NCI-H774 (cell line): Measurements from ENCODE around the gene LAPTM4A.
A peak's percentile ranks its signal among the peaks of the same experiment; 100 is the strongest.
"Not testable (repeated sequence)": the region's sequence is repeated elsewhere in the genome, so short reads cannot be mapped to it uniquely, and the experiment has no call there.

Experiments used
- DNase-seq: peaks from one replicate; lab custom pipeline; 2025; lab: John Stamatoyannopoulos, UW

The LAPTM4A gene

DNA sequence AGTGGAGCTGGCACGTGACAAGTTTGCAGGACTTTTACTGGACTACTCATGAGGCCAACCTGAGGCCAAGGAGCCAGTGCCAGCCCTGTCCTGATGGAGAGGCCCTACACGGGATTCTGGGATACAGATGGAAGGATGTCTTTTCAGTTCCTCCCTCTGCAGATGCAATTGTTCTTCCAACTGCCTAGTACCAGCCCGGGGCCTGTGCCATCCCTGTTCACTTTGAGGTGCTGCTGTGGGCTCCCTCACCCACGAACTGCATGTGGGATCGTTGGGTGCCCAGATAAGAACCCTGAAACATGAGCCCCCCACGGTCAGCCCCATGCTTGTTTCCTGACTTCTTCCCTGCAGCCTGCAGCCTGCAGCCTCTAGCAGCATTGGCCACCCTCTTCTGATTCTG is 25.3 kb upstream of the LAPTM4A start:
- no peak for DNase-seq

DNA sequence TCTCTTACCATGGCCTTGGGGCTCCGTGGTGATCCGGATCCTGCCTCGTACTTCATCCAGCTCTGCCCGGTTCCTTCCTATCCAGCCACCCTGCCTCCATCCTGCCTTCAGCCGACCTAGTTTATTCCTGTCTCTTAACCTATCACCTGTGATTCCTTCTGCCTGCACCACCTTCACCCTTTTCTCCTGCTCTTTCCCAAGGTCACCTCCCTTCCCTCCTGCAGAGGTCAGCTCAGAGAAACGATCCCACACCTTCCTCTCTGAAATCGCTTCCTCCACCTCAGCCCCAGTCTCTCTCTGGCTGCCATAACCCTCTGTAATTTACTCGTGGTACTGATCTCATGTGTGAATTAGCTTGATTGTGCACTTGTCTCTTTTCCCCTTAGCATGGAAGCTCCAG is 23.5 kb upstream of the LAPTM4A start:
- DNase-seq = no peak

DNA sequence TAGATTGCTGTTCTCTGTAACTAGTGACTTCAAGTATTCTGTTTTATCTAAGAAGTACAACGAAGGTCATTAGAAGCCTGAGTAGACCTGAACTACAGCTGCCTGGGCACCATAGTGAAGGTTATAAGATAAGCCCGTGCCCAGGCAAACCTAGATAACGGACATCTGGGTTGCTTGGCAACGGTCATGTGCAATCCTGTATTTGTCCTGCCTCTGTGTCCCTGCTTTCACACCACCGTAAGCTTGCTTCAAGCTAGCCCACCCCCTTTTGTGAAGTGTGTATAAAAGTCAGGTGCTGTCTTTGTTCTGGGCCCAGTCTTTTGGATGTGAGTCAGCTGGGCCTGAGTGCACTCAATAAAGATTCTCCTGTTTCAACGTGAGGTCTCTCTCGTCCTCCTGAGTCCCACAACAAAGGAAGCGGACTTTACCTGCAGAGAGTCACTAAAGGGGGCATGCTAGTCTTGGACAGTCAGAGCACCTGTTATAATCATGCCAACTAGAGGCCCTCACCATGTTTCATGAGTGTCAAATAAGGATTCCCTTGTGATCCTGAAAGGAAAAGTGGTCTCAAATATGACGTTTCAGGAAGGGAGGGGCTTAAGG is 22.7 kb upstream of the LAPTM4A start:
- not testable (repeated sequence) for DNase-seq

DNA sequence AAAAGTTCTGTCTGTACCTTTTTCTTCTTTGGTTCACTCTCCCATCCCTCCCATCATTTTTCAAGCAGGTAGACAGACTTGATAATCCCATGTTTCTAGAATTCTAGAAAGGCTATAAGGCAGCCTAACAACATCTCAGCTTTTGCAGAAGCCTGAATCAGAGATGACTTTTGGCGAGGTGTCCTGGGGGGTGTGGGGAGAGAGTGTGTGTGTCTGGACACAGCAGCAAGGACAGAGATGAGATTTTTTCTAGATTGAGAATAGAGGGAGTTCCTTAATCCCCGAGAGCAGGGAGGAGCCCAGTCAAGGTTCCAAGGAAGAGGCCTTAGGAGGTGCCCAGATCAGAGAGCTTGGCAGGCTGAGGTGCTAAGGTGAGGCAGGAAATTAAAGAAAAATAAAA is 22.0 kb upstream of the LAPTM4A start:
- no peak for DNase-seq

DNA sequence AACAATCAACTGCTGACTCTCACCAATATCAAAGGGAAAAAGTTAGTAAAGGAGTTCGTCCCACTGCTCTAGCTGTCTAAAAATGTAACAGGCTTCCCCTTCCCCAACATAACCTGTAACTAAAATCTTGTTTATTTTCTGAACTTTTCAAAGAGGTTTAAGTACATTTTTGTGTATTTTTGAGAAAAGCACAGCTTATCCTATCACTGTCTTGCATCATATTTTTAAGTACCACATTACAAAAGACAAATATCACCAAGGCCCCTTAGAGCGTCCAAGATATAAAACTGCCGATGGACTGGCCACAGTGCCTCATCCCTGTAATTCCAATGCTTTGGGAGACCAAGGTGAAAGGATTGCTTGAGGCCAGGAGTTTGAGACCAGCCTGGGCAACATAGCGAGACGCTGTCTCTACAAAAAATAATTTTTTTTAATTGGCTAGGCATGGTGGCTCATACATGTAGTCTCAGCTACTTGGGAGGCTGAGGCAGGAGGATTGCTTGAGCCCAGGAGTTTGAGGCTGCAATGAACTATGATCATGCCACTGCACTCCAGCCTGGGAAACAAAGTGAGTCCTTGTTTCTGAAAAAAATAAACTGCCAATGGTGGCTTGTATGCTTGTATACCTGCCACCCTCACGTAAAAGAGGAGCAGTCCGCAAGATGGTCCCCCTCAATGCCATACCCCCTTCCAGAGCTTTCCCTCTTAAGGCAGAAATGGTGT is 21.2 kb upstream of the LAPTM4A start:
- DNase-seq = no peak

DNA sequence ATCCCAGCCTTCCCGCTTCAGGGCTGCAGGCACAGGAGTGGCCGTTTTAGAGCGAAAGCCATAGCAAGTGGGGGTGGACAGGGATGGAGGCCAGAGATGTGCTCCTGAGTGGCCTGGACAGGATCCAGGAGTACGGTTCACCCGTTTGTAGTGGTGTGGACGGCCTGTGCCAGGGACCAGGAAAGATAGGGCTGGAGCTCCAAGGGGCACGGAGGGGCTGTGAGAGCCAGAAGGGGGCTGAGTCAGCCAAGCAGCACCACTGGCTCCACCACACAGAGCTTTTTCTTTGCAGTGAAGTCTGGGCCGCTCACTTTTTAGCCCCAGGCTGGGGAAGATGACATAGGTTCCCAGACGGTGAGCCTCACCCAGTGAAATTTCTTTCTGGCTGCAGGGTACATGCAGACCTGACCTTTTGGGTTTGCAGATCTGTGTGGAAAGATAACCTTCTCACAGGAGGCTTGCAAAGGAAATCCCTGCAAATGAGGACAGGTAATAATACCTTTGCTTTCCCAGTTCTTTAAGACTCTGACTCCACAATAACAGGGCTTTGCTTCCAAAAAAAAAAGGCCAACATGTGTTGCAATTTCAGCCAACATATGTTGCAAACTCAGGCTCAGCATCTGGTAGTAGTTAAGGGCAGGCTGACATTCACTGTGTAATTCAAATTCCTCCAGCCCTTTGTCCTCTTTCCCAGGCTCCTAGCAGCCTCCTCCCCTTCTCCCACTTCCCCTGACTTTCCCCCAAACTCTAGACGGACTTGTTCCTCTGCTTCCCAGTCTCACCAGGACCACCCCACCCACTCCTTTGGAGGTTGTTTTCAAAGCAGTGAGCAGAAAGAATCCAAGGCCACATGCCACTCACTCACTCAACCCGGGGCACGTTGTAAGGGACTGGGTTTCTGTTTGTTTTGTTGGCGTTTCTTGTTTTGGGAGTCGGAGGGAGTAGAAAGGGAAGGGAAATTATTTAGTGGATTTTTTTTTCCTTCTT is 20.3 kb upstream of the LAPTM4A start:
- DNase-seq = no peak

DNA sequence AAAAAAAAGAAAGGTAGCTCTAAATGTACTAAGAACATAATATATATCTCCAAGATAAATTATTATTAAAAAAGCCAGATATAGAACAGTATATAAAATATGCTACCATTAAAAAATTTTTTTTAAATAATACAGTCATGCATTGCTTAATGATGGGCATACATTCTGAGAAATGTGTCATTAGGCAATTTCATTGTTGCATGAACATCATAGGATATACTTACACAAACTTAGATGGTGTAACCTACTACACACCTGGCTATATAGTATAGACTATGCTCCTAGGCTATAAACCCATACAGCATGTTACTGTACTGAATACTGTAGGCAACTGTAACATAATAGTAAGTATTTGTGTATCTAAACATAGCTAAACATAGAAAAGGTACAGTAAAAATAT is 18.3 kb upstream of the LAPTM4A start:
- DNase-seq = no peak

DNA sequence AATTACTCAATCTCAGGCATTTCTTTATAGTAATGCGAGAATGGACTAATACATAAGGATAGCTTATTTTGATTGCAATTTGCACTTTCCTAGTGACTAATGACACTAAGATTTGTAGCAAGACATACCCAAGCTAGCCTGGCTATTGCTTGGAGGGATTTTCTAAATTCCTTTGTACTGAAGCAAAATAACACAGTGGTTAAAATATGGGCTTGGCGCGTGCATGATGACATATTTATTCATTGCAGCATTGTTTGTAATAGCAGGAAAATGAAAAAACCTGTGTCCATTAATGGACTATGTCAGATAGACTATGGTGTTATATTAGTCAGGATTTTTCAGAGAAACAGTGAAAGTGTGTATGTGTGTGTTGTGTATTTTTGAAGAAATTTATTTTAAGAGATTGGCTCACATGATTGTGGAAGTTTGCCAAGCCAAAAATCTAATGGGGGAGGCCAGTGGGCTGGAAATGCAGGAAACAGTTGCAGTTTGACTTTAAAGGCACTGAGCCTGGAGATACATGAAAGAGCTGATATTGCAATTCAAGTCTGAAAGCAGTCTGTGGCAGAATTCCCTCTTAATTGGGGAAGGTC is 16.7 kb upstream of the LAPTM4A start:
- no peak for DNase-seq

DNA sequence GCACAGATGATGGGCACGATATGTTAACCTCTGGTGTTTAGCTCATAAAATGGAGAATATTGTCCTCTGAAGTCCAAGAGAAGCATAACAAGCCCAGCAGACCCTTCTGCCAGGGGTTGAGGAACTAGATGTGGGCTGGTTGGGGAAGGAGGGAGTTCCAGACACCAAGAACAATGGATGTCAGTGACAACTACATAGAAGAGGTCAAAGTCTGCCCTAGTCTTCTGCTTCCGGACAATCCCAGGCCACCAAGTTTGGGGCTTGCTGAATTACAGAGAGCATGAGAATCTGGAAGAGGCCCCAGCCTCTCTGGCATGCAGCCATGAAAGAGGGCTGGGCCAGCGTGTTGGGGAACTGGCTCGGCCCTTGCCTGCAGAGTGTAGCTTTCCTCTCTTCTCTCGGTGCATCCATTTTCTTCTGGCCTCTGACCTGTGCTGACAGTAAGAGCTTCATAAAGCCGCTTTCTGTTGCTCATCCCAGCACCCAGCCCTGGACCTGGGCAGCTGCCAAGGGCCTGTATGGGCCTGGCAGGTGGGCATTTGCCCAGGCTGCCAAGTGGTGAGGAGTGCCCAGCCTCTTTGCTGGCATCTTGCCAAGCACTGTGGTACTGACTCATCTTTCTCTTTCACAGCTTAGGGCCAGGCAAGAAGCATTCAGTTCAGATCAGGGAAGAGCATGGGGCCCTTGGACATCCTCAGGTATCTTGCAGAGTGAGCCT is 14.6 kb upstream of the LAPTM4A start:
- DNase-seq = peak; percentile 55

DNA sequence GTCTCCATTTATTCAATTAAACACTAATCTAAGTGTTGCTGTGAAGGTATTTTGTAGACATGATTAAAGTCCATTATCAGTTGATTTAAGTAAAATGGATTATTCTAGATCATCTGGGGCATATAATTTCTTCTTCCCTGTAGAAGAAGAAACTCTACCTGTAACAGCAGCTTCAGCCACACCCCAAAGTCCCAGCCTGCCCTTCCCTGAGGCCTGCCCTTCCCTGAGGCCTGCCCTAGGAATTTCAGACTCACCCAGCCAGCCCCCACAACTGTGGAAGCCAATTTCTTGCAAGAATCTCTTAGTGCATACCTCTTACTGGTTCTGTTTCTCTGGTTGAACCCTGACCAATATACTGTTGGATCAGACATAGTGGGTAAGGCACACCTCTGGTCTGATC is 13.4 kb upstream of the LAPTM4A start:
- no peak for DNase-seq

DNA sequence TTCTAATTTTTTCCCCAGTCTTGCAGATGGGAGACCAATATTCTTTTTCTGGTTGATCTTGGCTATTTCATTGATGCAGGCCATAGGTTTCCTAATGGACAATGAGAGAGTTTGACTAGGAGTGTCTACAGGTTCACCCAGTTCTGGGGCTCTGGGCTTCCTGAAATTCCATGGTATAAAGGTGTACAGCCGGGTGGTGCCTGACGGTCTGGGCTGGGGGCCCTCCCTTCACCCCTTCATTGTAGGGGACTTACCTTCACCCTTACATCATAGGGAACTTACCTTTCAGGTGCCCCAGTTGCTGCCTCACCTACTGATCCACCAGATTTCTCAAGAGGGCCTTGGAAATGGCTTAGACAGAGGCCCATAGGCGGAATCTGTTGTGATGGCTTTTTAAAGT is 13.0 kb upstream of the LAPTM4A start:
- no peak for DNase-seq

DNA sequence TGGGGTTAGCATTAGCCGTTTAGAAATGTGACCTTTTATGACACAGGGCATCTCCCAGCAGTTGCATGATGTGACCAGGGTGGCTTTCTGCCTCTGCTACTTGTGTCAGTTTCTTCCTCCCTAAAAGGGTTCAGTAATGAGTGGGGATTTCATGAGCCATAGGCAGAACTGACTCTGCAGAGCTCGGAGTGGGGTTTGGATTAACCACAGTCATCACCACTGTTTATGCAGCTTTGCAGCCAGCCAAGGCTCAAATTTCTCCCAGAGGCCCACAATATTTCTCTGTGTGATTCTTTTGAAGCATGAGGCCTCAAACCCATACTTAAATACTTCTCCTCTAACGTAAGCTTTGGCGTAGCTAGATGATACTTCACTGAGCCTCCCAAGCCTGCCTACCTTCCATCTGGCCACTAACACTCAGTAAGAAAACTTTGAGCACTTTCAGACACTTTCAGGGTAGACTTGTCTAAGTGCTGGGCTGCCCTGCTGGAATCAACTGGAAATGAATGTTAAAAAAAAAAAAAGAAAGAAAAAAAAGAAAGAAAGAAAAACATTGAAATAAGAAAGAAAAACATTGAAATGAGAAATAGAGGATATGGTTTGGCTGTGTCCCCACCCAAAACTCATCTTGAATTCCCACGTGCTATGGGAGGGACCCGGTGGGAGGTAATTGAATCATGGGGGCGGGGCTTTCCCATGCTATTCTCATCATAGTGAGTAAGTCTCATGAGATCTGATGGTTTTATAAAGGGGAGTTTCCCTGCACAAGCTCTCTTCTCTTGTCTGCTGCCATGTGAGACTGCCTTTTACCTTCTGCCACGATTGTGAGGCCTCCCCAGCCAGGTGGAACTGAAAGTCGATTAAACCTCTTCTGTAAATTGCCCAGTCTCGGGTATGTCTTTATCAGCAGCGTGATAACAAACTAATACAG is 11.5 kb upstream of the LAPTM4A start:
- no peak for DNase-seq

DNA sequence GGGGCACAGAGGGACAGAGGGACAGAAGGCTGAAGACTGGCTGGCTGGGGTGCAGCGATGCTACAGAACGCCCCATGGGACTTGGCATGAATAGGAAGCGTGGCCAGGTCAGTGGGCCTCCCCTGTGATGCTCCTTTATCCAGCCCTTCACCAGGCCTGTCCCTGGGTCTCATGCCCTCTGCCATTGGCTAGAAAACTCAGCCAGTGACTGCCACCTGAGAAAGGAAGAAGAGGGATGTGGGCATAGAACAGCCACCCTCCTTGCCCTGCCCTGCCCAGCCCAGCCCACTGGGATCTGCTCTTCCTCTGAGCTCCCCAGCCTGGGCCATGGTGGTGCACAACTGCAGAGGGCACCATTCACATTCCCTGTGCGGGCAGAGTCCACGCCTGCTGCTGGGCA is 10.5 kb upstream of the LAPTM4A start:
- DNase-seq = no peak

DNA sequence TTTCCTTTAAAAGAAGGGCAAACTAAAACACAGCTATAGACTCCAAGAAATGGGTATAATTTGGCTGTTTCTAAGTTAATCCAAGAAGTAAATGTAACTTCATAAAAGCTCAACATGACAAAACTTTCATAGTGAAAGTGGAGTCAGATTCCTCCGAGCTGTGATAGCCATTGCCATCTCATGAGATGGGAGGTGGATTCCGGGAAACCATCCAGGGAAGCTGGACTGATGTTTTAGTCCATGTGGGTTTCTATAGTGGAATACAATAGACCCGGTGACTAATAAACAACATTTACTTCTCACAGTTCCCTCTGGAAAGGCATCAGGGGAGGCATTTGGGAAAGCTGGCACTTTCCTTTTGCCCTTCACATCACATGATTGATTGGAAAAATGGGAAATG is 10.0 kb upstream of the LAPTM4A start:
- no peak for DNase-seq

DNA sequence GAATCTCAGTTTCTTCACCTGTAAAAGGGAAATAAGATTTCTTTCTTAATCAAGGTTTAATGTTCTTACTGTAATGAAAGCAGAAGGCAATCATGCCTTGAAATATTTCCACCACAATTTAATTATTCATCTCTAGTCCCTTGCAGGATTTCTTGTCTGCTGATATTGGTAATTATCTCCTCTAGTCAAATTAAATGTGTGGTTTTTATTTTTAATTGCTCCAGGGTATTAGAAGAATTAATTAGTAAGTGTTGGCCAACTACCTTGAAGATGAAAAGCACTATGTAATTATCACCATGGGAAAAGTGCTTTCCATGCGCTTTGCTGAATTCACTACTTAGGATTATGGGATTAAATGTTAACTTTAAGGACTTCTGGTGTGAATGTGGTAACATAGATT is 8.7 kb upstream of the LAPTM4A start:
- no peak for DNase-seq

DNA sequence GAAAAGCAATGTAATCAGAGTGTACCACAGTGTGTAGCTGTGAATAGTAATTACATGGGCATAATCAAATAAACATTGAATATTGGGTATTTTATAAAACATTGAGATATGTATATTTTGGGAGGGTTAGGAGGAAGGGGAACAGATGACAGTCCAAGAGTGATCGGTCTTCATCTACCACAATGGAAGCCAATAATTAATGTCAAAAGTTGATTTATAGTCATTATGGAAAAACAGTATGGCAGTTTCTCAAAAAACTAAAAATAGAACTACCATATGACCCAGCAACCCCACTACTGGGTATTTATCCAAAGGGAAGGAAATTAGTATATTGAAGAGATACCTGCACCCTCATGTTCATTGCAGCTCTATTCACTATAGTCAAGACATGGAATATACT is 5.8 kb upstream of the LAPTM4A start:
- DNase-seq = no peak

DNA sequence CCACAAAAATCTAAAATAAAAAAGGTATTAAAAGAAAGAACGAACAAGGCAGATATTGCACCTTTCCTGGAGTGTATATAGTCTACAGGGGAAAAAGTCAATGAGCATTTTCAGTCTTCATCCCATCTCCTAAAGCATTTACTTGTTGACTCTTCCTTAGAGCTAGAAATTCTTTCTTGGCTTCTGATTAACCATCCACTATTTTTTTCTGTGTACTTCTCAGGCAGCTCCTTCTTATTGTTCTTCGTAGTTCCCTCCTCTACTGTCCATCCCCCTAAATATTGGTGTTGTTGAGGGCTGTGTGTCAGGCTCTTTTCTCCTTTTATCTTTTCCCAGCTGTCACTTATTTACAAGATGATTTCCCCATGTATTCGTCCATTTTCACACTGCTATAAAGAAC is 3.5 kb upstream of the LAPTM4A start:
- DNase-seq = no peak

DNA sequence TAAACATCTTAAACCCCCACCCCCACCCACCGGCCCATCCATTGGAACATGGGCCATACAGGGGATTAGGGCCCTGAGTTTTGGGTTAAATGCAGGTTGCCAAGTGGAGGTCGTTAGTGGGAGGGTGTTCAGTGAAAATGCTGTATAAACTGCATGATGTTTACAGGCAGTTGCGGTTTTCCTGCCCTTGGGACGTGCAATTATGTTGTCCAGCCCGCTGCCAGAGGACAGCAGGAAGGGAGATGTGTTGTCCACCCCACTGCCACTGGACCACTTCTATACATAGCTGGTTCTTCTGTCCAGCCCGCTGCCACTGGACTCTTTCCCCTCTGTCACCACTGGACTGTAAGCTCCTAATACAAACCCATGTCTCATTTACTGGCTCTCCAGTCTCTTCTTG is 2.7 kb upstream of the LAPTM4A start:
- no peak for DNase-seq

DNA sequence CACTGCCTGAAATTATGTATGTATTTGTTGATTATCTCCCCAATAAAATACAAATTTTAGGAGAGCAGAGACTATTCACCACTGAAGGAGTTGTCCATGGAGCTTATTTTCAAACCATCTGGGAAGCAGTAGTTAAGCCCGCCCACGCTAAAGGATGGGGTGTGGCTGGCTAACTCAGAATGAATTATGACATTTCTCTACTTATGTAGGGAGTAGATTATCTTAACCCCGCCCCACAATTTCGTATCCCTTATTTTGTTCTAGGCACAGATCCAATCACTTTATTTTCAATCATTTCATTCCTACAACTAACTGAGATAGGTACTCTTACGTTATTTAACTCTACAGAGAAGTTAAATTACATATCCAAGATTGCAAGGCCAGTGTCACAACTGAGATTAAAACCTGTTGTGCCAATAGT is 1.4 kb upstream of the LAPTM4A start:
- DNase-seq = peak; percentile 31

DNA sequence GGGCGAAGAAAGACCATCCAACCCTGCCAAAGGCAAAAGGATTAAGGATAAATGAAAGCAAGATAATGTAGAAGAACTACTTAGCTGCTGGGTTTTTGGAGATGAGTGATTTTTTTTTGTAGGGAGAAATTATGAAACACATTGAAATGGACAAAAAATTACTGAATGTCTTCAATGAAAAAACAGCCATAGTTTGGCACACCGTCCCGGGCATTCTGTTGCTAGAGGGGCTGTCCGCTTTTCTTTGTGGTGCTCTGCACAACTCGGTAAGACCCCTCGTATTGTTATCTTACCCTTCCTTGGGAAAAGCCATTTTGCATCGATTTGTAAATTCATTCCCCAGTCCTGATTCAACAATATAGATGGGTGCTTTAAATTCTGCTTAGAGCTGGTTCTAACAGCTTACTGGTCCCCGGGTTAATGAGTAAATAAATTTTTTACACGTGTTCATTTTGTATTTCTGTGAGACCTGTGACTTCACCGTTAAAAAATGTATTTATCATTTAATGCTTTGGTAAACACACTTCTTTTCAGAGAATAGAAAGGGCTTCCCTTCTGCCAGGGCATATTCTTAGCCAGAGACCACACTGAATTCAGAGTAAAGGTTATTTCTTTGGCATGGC is 912 bp upstream of the LAPTM4A start:
- DNase-seq = peak; percentile 31
